H1 (cell line): ENCODE results near the gene LRRFIP1. TPM values are rescaled to one million over a fixed set of nuclear protein-coding genes. Genes with fewer than 3 reads are reported as not detected.

ENCODE experiments used
- CTCF ChIA-PET: fragments of 300-600 bp; sonication (Branson Sonifier 250); formaldehyde crosslinking; loops from one replicate; lab custom pipeline; 2021; ENCODE audit not compliant: partially characterized antibody; lab: Charles Lee
- POLR2A ChIA-PET: fragments of 300-600 bp; sonication (Branson Sonifier 250); formaldehyde crosslinking; loops from one replicate; lab custom pipeline; 2021; ENCODE audit warnings: inconsistent platforms; ENCODE audit not compliant: partially characterized antibody; lab: Charles Lee
- DNase-seq, 2 experiments: peaks; one replicate each; pipeline versions ENCODE4 v3.0.0 to v3.0.0-alpha.2; 2010 to 2022; ENCODE audit warnings: low spot score in 2 of 2, low read depth in 1 of 2, mixed read lengths in 1 of 2
- FAIRE-seq: peaks from 2 replicates; lab custom pipeline; 2011; peaks lifted over from hg19 to GRCh38; lab: Jason Lieb, UNC
- H2AFZ ChIP-seq: 2 replicates; pipeline ENCODE4 v1.8.1; 2012; ENCODE audit warnings: low read length, inconsistent platforms
- H2AK5ac ChIP-seq: 2 replicates; pipeline ENCODE4 v1.6.1; 2013; ENCODE audit warnings: low read depth, low read length
- H2BK120ac ChIP-seq: replicated peaks from 2 replicates; pipeline ENCODE3; 2013; ENCODE audit warnings: low read depth, low read length, inconsistent platforms
- H2BK12ac ChIP-seq: 2 replicates; pipeline ENCODE4 v1.6.1; 2013; ENCODE audit warnings: low read depth, low read length
- H2BK15ac ChIP-seq: 2 replicates; pipeline ENCODE4 v1.6.1; 2013; ENCODE audit warnings: low read length
- H2BK20ac ChIP-seq: 2 replicates; pipeline ENCODE4 v1.6.1; 2013; ENCODE audit warnings: low read length
- H2BK5ac ChIP-seq: 2 replicates; pipeline ENCODE4 v1.6.1; 2013; ENCODE audit warnings: low read depth, low read length
- H3K14ac ChIP-seq: 2 replicates; pipeline ENCODE4 v1.6.1; 2013; ENCODE audit warnings: inconsistent platforms; ENCODE audit not compliant: insufficient read length
- H3K18ac ChIP-seq: 2 replicates; pipeline ENCODE4 v1.6.1; 2013; ENCODE audit warnings: low read length; ENCODE audit errors: extremely low read depth
- H3K23ac ChIP-seq: 2 replicates; pipeline ENCODE4 v1.6.1; 2013; ENCODE audit warnings: inconsistent platforms; ENCODE audit not compliant: insufficient read length
- H3K23me2 ChIP-seq: 2 replicates; pipeline ENCODE4 v1.6.1; 2013; ENCODE audit warnings: low read depth, low read length
- H3K27ac ChIP-seq: 2 replicates; pipeline ENCODE4 v1.6.1; 2011; ENCODE audit warnings: low read depth, low read length, inconsistent platforms
- H3K27me3 ChIP-seq, 4 experiments: replicated peaks in 1 of 4; 1 replicate in 1 of 4; 2 replicates in 3 of 4; pipeline versions ENCODE4 v1.6.1 to v1.8.1; 2011 to 2013; ENCODE audit warnings: low read length in 3 of 4, mild to moderate bottlenecking in 3 of 4, inconsistent platforms in 2 of 4, mixed read lengths in 2 of 4, moderate library complexity in 1 of 4; ENCODE audit not compliant: control insufficient read depth in 3 of 4, insufficient read depth in 3 of 4; ENCODE audit errors: extremely low read depth in 1 of 4
- H3K36me3 ChIP-seq, 4 experiments: 2 replicates each; pipeline versions ENCODE4 v1.6.1 to v1.8.1; 2011 to 2013; ENCODE audit warnings: mild to moderate bottlenecking in 4 of 4, low read length in 3 of 4, moderate library complexity in 2 of 4, control low read depth in 1 of 4, inconsistent platforms in 1 of 4; ENCODE audit not compliant: insufficient read depth in 4 of 4, control insufficient read depth in 2 of 4
- H3K4ac ChIP-seq: replicated peaks from 2 replicates; pipeline ENCODE3; 2013; ENCODE audit warnings: low read length, low read depth, mixed read lengths, inconsistent platforms; ENCODE audit not compliant: insufficient read length
- H3K4me1 ChIP-seq, 4 experiments: replicated peaks in 1 of 4; 1 replicate in 1 of 4; 2 replicates in 3 of 4; pipeline versions ENCODE4 v1.6.1 to v1.8.1; 2011 to 2013; ENCODE audit warnings: low read length in 3 of 4, inconsistent platforms in 2 of 4, mixed read lengths in 1 of 4; ENCODE audit not compliant: insufficient read depth in 4 of 4, control insufficient read depth in 3 of 4
- H3K4me2 ChIP-seq, 2 experiments: 2 replicates each; pipeline versions ENCODE4 v1.6.1 to v1.8.1; 2011 to 2013; ENCODE audit warnings: low read depth in 2 of 2, low read length in 2 of 2, control low read depth in 1 of 2, inconsistent platforms in 1 of 2, mild to moderate bottlenecking in 1 of 2; ENCODE audit not compliant: insufficient read depth in 1 of 2
- H3K4me3 ChIP-seq, 4 experiments: fragments of 200-600, 300-600 bp in 1 of 4; sonication (generic), shearing (Covaris generic), sonication (Bioruptor Twin) in 1 of 4; 2 replicates each; pipeline versions ENCODE4 v1.5.1 to v1.8.1; 2011 to 2016; ENCODE audit warnings: low read length in 4 of 4, low read depth in 3 of 4, control low read depth in 2 of 4, inconsistent platforms in 2 of 4, mild to moderate bottlenecking in 2 of 4, mixed read lengths in 1 of 4, moderate library complexity in 1 of 4; ENCODE audit not compliant: insufficient read depth in 2 of 4; ENCODE audit errors: extremely low read depth in 1 of 4
- H3K56ac ChIP-seq: replicated peaks from 2 replicates; pipeline ENCODE3; 2013; ENCODE audit warnings: low read depth, mild to moderate bottlenecking, mixed read lengths, low read length, inconsistent platforms; ENCODE audit not compliant: insufficient read length
- H3K79me1 ChIP-seq: 2 replicates; pipeline ENCODE4 v1.6.1; 2013; ENCODE audit warnings: low read depth, low read length, control low read depth
- H3K79me2 ChIP-seq, 2 experiments: 2 replicates each; pipeline versions ENCODE4 v1.6.1 to v1.8.1; 2012 to 2013; ENCODE audit warnings: low read length in 2 of 2, mild to moderate bottlenecking in 2 of 2, inconsistent platforms in 1 of 2; ENCODE audit not compliant: insufficient read depth in 2 of 2, control insufficient read depth in 1 of 2
- H3K9ac ChIP-seq, 4 experiments: replicated peaks in 1 of 4; 1 replicate in 1 of 4; 2 replicates in 3 of 4; pipeline versions ENCODE4 v1.6.1 to v1.8.1; 2011 to 2013; ENCODE audit warnings: low read depth in 3 of 4, low read length in 3 of 4, control low read depth in 2 of 4, mild to moderate bottlenecking in 2 of 4, moderate library complexity in 2 of 4, inconsistent platforms in 1 of 4; ENCODE audit errors: extremely low read depth in 1 of 4
- H3K9me3 ChIP-seq, 2 experiments: 2 replicates each; pipeline versions ENCODE4 v1.6.1 to v1.8.1; 2012 to 2013; ENCODE audit warnings: mild to moderate bottlenecking in 2 of 2, moderate library complexity in 2 of 2, control low read depth in 1 of 2, inconsistent platforms in 1 of 2, low read depth in 1 of 2, low read length in 1 of 2, mixed read lengths in 1 of 2; ENCODE audit not compliant: insufficient read depth in 2 of 2
- H4K20me1 ChIP-seq, 2 experiments: replicated peaks in 1 of 2; 2 replicates each; pipeline versions ENCODE3 to v1.8.1; 2011 to 2013; ENCODE audit warnings: inconsistent platforms in 2 of 2, low read length in 2 of 2, mild to moderate bottlenecking in 1 of 2; ENCODE audit not compliant: insufficient read depth in 2 of 2, control insufficient read depth in 1 of 2
- H4K5ac ChIP-seq: 2 replicates; pipeline ENCODE4 v1.6.1; 2013; ENCODE audit warnings: low read length, low read depth, mixed read lengths, inconsistent platforms; ENCODE audit not compliant: insufficient read length
- H4K8ac ChIP-seq: 2 replicates; pipeline ENCODE4 v1.8.0; 2013; ENCODE audit warnings: mild to moderate bottlenecking, moderate library complexity, low read length, inconsistent platforms; ENCODE audit not compliant: insufficient read depth; ENCODE audit errors: extremely low read depth
- H4K91ac ChIP-seq: replicated peaks from 2 replicates; pipeline ENCODE3; 2013; ENCODE audit warnings: low read length, mixed read lengths, inconsistent platforms; ENCODE audit not compliant: insufficient read length
- CREB1 ChIP-seq: IDR thresholded peaks from 2 replicates; pipeline ENCODE4 v1.6.1; 2012; ENCODE audit warnings: inconsistent platforms
- CTBP2 ChIP-seq: IDR thresholded peaks from 2 replicates; pipeline ENCODE4 v1.7.0; 2011; ENCODE audit warnings: borderline replicate concordance, mild to moderate bottlenecking, moderate library complexity, mixed read lengths, low read length; ENCODE audit not compliant: insufficient read depth, insufficient read length
- EP300 ChIP-seq, 2 experiments: IDR thresholded peaks; 1 replicate in 1 of 2; 2 replicates in 1 of 2; pipeline ENCODE4 v1.6.1; 2011 to 2012; ENCODE audit warnings: low read depth in 2 of 2, low read length in 2 of 2, mild to moderate bottlenecking in 2 of 2, borderline replicate concordance in 1 of 2, inconsistent platforms in 1 of 2, moderate library complexity in 1 of 2
- GTF2F1 ChIP-seq: IDR thresholded peaks from 2 replicates; pipeline ENCODE4 v1.6.1; 2012; ENCODE audit warnings: low read depth, low read length, improper control_type of control experiment, borderline replicate concordance
- JUN ChIP-seq: IDR thresholded peaks from 2 replicates; pipeline ENCODE4 v1.6.1; 2011; ENCODE audit warnings: low read depth, mild to moderate bottlenecking, improper control_type of control experiment, low read length
- RAD21 ChIP-seq, 2 experiments: IDR thresholded peaks in 1 of 2; conservative IDR thresholded peaks in 1 of 2; 2 replicates each; pipeline ENCODE4 v1.6.1; 2011; ENCODE audit warnings: low read depth in 2 of 2, low read length in 2 of 2, improper control_type of control experiment in 1 of 2, inconsistent platforms in 1 of 2, mild to moderate bottlenecking in 1 of 2, moderate library complexity in 1 of 2
- RBBP5 ChIP-seq: IDR thresholded peaks from 2 replicates; pipeline ENCODE4 v1.7.1; 2012; ENCODE audit warnings: low read depth, mild to moderate bottlenecking, inconsistent platforms, low read length, moderate library complexity, borderline replicate concordance
- TAF1 ChIP-seq: IDR thresholded peaks from 2 replicates; pipeline ENCODE4 v1.6.1; 2011; ENCODE audit warnings: mild to moderate bottlenecking, low read depth, low read length
- YY1 ChIP-seq: IDR thresholded peaks from 2 replicates; pipeline ENCODE4 v1.6.1; 2011; ENCODE audit warnings: low read depth, mild to moderate bottlenecking, low read length
- WGBS, 2 experiments: shearing (Covaris generic) in 1 of 2; methylation state at CpG; one replicate each; pipeline versions ENCODE4 v1.1.6 to v1.1.7; 2013 to 2015; ENCODE audit warnings: low lambda C conversion rate in 2 of 2, mixed read lengths in 2 of 2, inconsistent platforms in 1 of 2, low coverage in 1 of 2, missing lambda C conversion rate in 1 of 2; ENCODE audit not compliant: insufficient replicate concordance in 2 of 2, insufficient coverage in 1 of 2, insufficient read length in 1 of 2; ENCODE audit errors: extremely low coverage in 1 of 2, missing lambda C conversion rate in 1 of 2; 5-methylcytosine and 5-hydroxymethylcytosine counted together
- polyA plus RNA-seq, 7 experiments: library from polyadenylated mRNA; depleted of rRNA in 3 of 7; stranded (reverse) in 5 of 7; unstranded in 2 of 7; fragments of >200 nt in 5 of 7; fragments of 200-250 nt in 2 of 7; gene quantifications; 1 replicate in 5 of 7; 2 replicates in 1 of 7; 4 replicates in 1 of 7; pipeline versions ENCODE4 v1.2.1 to v1.2.3, GENCODE V29; 2011 to 2013; ENCODE audit warnings: missing spikeins in 2 of 7, mixed read lengths in 2 of 7
- total RNA-seq: library from RNA; stranded (reverse); fragmentation: NEBNext Ultra II Directional; extraction: Animal tissue kit (Norgen Biotek cat#: 25700); gene quantifications from 2 replicates; pipeline ENCODE4 v1.2.1, GENCODE V29; 2021
- TF ChIP-seq, protein P1 (sequence below), 3 experiments: IDR thresholded peaks; 1 replicate in 2 of 3; 2 replicates in 1 of 3; pipeline versions ENCODE4 v1.5.1 to v1.6.1; 2011; ENCODE audit warnings: low read length in 3 of 3, mild to moderate bottlenecking in 3 of 3, inconsistent platforms in 2 of 3, low read depth in 1 of 3, moderate library complexity in 1 of 3; ENCODE audit not compliant: insufficient read depth in 1 of 3; ENCODE audit errors: control extremely low read depth in 1 of 3

The LRRFIP1 gene
- total and polyA plus RNA-seq, 2 of the 8 experiments (the other 6 are each of a cell fraction or from before 2014, with no cell fraction given): 12.1 to 75.8 TPM

DNA sequence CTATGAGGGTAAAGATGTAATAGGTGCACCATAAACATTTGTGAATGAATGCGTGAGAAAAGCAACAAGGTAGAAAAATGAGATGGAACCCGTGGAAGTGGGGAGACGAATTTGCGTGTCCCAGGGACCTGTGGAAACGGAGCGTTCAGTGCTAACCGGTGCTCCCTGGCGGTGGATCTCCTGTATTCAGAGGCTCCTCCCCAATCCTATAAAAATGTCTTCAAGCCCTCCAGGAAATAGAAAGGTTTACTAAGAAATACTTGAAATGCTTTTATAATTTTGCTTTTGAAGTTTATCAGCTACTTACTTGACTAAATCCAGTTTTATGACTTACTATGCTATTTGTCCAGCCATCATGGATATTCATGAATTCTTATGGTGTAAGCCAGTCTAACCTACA, 108.4 kb downstream of the LRRFIP1 start:
- WGBS, 2 experiments: 96% methylated on average over 8 of the region's 8 CpGs; no CpG with 5 or more reads in 1 of the 2 experiments
- Histone ChIP-seq H3K4me1 (peaks cover 14 to 25% (median 18%) of the 10 kb centered on the region in 4 experiments), H4K8ac (no peak overlapping the region), H3K23me2 (no peaks in the 10 kb centered on the region), H2AK5ac (no peak overlapping the region), H3K4me2 (no peak overlapping the region), H3K4me3 (no peak overlapping the region), H4K5ac (no peak overlapping the region), H3K23ac (no peak overlapping the region), H2BK20ac (no peak overlapping the region), H3K27ac (no peak overlapping the region), H4K91ac (no peak overlapping the region), H3K27me3 (no peaks in the 10 kb centered on the region), H3K4ac (no peak overlapping the region), H3K9ac (no peak overlapping the region), H2AFZ (no peak overlapping the region), H3K18ac (no peak overlapping the region), H2BK5ac (no peak overlapping the region), H4K20me1 (peaks cover 10 to 13% of the 10 kb centered on the region in 2 experiments), H3K79me1 (peaks cover 15% of the 10 kb centered on the region), H2BK12ac (no peak overlapping the region), H3K36me3 (no peaks in the 10 kb centered on the region; a peak in 2 of 8 replicates), H3K56ac (no peak overlapping the region), H3K14ac (no peak overlapping the region), H3K9me3 (no peaks in the 10 kb centered on the region), H2BK120ac (no peak overlapping the region), H3K79me2 (peaks cover 0 to 45% of the 10 kb centered on the region in 2 experiments; a peak in 2 of 4 replicates), H2BK15ac (no peak overlapping the region)
- no peak for TF ChIP-seq CREB1
- TF ChIP-seq JUN: no peak
- TF ChIP-seq RBBP5: no peak
- no peak for TF ChIP-seq YY1
- TF ChIP-seq, protein P1, sequence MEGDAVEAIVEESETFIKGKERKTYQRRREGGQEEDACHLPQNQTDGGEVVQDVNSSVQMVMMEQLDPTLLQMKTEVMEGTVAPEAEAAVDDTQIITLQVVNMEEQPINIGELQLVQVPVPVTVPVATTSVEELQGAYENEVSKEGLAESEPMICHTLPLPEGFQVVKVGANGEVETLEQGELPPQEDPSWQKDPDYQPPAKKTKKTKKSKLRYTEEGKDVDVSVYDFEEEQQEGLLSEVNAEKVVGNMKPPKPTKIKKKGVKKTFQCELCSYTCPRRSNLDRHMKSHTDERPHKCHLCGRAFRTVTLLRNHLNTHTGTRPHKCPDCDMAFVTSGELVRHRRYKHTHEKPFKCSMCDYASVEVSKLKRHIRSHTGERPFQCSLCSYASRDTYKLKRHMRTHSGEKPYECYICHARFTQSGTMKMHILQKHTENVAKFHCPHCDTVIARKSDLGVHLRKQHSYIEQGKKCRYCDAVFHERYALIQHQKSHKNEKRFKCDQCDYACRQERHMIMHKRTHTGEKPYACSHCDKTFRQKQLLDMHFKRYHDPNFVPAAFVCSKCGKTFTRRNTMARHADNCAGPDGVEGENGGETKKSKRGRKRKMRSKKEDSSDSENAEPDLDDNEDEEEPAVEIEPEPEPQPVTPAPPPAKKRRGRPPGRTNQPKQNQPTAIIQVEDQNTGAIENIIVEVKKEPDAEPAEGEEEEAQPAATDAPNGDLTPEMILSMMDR (IDR thresholded peaks at IDR 0.05; ENCODE audit: control extremely low read depth in 1 of 3, insufficient read depth in 1 of 3, low read depth in 1 of 3, low read length in 3 of 3): peak in 1 of 3 experiments; percentile 20; a peak in 1 of 4 replicates
- TF ChIP-seq EP300 (IDR thresholded peaks at IDR 0.05; ENCODE audit: borderline replicate concordance in 1 of 2, low read depth in 2 of 2, low read length in 2 of 2): no peak
- TF ChIP-seq CTBP2: no peak
- TF ChIP-seq RAD21 (IDR thresholded peaks at IDR 0.05 in 1 of 2, conservative IDR thresholded peaks at IDR 0.05 in 1 of 2; ENCODE audit: low read depth in 2 of 2, low read length in 2 of 2): 0 out of 4 replicates have a peak, but pooled peaks have one; percentile 3 to 5
- no peak for TF ChIP-seq GTF2F1
- no peak for TF ChIP-seq TAF1
- CTCF ChIA-PET: interaction anchor here (1.1 to 10.1 kb wide), 6 partner anchors 9 to 260 kb away, joined by 3 to 73 read pairs (median 5); no protein-coding TSS in a partner anchor
- FAIRE-seq: no peak
- DNase-seq: no peak
- POLR2A ChIA-PET: no interaction called here
